HG03520 (cell line): Measurements from ENCODE around the gene GGA1.
"Not testable (repeated sequence)": the region's sequence is repeated elsewhere in the genome, so short reads cannot be mapped to it uniquely, and the experiment has no call there.

Experiments
- ATAC-seq: cut with Tn5 transposase; IDR thresholded peaks from one replicate; pipeline ENCODE4 v1.9.1; 2021; ENCODE audit warnings: mild to moderate bottlenecking, moderate library complexity; ENCODE audit not compliant: unreplicated experiment

Gene GGA1

DNA sequence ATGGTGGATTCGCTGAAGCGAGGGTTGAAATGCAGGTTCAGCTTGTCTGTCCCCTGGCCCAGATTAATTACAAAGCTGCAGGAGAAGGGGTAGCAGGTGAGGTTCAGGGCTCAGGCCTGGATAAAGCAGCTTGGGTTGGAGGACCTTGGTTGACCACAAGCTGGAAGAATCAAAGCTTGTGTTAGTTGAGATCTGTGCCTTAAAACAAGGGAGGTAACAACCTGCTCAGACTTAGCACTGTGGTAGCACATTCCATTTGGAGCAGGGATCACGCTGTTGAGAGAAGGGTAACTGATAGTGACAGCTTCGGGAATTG is 38.0 kb upstream of the GGA1 start:
- no peak for ATAC-seq

GRCh38 chr22:37571258-37571991 is 37.2 kb upstream of the GGA1 start:
- no peak for ATAC-seq

DNA sequence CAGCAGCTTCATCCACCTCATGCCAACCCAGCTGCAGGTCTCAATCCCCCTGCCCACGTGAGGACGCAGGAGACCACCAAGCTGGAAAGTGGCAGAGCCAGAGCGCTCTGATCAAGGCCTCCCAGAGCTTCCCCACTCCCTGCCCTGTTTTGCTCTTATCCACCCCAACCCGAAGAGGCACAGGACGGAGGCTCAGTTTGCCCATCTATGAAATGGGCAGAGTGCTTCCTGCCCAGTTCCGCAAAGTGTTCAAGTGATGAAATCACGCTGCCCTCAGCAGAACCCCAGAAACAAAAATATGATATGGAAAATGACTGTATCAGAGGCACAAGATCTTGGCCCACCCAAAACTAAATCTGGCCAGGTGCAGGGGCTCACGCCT is 36.7 kb upstream of the GGA1 start:
- no peak for ATAC-seq

DNA sequence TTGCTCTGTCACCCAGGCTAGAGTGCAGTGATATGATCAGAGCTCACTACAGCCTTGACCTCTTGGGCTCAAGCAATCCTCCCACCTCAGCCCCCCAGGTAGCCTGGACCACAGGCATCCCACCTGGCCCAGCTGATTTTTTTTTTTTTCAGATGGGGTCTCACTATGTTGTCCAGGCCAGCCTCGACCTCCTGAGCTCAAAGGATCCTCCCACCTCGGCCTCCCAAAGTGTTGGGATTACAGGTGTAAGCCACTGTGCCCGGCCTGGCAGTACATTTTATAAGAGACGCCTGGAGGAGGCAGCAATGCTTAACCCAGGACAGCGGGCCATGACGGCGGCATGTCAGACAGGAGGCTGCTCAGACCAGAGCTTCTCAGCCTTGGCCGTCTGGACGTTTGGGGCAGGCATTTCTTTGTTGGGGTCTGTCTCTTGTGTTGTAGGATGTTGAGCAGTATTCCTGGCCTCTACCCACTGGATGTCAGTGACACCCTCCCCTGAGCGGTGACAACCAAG is 33.1 kb upstream of the GGA1 start:
- no peak for ATAC-seq

DNA sequence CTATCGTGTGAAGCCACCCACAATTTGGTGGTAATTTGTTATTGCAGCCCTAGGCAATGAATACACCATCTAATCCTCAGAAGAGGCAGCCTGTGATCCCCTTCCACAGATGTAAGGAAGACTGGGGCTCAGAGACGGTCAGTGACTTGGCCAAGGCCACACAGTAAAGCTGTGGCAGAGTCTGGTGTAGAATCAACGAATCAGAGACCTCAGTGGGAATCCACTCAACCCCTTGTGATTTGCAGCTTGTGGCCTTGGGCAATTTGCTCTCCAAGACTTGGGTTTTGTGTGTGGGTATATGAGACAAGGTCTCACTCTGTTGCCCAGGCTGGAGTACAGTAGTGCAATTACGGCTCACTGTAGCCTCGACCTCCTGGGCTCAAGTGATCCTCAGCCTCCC is 30.6 kb upstream of the GGA1 start:
- ATAC-seq: no peak

GRCh38 chr22:37581504-37581903 is 27.1 kb upstream of the GGA1 start:
- ATAC-seq: no peak

DNA sequence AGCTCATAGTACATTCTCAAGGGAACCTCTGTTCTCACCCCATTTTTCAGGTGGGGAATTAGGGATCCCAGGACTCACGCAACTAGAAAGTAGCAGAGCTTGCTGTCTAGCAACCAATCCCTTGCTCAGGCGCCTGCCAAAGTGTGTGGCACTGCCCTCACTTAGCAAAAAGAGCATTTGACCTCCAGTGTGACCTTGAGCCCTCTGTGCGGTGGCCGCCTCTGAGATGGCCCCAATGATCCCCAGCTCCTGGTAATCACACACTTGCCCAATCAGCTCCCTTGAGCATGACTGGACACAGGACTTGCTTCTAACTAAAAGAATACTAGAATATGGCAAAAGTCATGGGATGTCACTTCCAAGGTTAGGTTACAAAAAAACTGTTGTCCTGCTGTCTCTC is 26.1 kb upstream of the GGA1 start:
- ATAC-seq: no peak

DNA sequence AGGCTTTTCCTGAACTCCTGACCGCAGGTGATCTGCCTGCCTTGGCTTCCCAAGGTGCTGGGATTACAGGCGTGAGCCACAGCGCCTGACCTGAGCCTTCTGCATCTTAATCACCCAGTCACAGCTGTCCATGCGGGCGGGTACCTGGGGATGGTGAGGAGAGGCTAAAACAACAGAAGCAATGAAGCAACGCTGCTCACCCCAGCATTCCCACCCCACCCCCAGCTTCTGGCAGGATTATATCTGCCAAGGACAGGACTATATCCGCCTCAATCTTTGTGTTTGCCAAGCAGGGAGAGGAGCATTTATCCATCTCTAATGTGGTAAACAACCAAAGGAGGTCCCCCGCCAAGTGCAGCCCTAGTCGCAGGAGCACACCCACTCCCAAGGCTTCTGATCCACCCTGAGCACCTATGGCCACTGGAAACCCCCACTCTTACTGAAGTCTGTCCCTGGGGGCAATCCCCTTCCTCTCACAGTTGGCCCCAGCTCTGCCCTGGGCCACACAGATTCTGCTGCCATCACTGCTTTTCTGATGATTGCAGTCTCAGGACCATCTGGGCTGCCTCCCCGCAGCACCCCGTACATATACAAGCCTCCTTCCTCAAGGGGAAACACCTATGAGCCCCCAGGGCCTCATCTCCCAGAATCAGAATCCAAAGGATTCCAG is 20.0 kb upstream of the GGA1 start:
- ATAC-seq: no peak

DNA sequence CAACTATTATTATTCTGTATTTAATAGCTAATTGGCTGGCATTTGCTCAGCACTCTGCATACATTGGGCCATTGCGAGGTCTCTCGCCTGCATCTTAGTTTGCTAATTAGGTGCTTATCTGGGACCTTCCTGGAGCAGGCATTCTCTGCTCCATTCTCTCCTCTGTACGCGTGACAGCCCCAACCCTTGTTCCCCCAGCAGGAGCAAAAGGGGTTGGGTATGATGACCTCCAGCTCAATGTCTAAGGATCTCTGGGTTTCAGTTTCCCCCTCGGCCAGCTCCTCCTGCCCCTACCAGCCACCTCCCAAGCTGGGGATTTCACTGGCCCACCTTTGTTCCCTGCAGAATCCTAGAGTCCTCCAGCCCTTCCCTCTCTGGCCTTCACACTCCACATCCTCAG is 19.0 kb upstream of the GGA1 start:
- no peak for ATAC-seq

- ATAC-seq: not testable (repeated sequence)
Observed at GRCh38 chr22:37591081-37591480, 17.6 kb upstream of the GGA1 start.

DNA sequence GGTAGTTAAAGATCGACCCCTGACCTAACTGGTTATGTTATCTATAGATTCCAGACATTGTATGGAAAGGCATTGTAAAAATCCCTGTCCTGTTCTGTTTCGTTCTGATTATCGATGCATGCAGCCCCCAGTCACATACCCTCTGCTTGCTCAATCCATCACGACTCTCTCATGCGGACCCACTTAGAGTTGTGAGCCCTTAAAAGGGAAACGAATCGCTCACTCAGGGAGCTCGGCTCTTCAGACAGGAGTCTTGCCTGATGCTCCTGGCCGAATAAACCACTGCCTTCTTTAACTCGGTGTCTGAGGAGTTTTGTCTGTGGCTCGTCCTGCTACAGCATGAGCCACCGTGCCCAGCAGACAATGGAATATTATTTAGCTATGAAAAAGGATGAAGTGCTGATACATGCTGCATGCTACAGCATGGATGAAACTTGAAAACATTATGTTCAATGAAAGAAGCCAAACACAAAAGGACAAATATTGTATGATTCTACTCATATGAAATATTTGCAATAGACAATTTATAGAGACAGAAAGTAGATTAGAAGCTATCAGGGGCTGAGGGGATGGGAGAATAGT is 16.7 kb upstream of the GGA1 start:
- no peak for ATAC-seq

DNA sequence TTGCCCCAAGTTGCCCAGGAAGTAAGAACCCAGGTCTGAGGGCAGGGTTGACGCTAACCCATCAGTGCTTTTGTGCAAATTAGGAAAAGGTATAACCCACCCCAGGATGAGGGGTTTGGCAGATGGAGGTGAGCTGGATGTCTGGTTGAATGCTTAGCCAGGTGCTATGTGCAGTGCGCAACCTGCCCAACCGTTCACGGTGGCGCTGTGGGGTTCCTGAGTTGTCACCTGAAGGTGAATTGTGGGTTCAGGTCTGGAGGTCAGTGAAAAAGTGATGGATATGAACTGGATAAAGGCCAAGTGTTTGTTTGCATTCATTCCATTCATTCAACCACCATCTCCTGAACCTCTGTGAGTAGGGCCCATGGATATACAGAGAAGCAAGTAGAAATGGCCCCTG is 14.4 kb upstream of the GGA1 start:
- ATAC-seq: no peak

DNA sequence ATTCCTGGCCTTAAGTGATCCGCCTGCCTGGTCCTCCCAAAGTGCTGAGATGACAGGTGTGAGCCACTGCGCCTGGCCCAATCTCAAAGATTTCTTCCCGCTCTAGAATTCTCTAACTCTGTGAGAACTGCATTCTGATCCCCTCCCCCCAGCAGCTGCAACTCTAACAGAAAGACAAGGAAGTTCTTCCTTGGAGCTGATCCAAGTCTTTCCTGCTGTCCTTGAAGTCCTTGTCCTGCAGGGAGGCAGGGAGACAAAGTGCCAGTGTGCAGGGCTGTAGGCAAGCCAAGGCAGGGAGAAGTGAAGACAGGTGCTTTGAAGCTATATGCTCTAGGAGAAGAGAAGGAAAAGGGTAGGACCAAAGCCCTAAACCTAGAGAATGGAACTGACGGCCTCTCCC is 9.5 kb upstream of the GGA1 start:
- ATAC-seq: no peak

DNA sequence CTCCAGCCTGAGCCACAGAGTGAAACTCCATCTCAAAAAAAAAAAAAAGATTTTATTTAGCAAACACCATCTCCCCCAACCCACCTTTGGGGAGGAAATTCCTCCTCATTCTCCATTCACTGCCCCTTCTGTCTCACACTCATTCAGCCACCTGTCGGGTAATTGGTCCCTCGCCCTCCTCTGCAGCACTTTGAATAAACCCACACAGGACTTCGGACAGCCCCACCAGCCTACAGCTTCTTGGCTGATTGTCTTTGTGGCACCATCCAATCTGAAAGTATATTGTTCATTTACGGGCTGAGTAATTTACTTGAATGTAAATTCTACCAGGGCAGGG is 7.5 kb upstream of the GGA1 start:
- no peak for ATAC-seq

DNA sequence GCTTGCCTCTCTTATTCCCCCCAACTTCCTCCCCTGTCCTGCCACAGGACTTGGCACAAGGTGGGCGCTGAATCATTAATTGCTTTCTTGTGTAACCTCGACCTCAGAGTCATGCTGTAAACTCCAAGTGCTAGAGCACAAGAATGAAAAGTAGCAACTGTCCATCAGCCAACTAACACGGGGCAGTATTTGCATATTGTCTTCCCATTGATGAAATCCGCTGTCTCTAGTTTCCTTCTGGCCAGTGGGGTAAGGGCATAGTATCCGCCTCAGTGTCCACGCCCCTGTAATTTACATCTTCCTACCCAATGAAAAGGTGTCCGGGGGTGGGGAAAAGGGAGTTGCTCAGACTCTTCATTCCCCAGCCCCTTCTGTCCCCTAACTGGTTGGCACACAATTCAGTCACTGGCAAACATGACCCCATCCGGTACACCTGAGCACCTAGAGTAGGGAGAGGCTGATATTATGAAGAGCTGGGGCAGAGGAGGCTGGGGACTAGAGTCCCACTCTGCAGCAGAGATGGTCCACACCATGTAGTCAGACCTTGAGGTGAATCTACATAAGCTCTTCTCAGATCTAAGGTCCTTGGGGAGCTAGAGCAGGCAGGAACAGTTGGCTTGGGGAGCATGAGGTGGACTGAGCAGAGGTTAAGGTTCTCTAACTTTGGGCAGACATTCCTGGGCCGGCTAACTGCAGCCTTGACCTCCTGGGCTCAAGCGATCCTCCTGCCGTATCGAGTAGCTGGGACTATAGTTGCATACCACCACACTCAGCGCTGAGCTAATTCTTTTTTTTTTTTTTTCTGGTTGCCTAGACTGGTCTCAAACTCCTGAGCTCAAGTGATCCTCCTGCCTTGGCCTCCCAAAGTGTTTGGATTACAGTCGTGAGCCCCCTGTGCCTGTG is 6.8 kb upstream of the GGA1 start:
- ATAC-seq: no peak

GRCh38 chr22:37602546-37603277 is 5.9 kb upstream of the GGA1 start:
- ATAC-seq: not testable (repeated sequence)

DNA sequence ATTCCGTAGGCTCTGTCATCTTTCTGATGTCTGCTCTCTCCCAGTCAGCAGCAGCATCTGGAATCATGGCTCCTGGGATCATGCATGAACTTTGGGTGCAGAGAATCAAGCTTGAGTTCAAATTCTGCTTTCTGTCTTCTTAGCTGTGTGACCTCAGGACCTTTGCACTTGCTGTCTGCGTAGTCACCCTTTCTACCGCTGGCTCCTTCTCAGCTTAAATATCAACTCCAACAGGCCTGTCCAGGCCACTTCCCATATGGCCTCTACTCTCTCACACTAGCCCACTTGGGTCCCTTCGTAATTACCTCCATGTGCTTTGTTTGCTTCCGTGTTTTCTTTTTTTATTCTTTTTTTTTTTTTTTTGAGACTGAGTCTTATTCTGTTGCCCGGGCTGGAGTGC is 4.6 kb upstream of the GGA1 start:
- ATAC-seq: no peak

DNA sequence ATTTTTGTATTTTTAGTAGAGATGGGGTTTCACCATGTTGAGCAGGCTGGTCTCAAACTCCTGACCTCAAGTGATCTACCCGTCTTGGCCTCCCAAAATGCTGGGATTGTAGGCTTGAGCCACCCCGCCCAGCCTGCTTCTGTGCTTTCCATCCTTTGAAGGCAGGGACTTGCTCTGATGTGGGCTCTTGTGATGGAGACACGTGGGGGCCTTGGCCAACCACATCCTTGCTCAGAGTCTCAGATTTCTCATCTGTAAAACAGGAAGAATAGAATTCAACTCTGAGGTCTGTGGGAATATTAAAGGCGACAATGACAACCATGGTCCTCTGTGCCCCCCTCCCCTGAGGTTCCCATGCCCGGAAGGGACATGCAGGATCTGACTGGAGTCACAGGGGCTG is 3.8 kb upstream of the GGA1 start:
- ATAC-seq: no peak

DNA sequence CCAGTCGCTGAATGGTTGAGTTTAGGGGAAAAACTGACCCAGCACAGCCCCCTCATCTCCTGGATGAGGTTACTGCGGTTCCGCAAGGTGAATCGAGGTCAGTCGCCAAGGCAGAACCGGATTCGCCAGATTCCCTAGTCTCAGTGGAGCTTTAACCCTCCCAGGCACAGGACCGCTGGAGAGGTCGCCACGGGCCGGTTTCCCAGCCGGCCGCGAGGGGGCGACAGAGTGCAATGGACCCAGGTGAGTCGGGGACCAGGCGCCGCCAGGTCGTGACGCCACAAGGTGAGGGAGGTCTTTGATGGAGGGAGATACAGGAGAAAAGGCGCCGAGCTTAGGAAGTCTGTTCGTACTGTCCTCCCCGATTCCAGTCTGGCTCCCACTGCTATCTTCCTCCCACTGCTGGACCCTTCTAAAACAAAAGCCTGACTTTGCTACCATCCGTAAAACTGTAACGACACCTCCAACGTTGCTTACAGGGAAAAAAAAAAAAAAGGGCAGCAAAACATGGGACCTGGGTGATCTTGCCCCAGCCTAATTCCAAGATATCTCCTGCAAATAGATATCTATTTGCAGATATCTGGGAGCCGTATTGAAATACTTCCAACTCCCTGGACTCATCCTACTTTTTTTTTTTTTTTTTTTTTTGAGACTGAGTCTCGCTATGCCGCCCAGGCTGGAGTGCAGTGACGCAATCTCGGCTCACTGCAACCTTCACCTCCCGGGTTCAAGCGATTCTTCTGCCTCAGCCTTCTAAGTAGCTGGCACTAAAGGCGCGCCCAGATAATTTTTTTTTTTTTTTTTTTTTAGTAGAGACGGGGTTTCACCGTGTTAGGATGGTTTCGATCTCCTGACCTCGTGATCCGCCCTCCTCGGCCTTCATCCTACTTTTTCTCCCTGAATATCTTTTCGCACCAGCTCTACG is 1.4 kb upstream of the GGA1 start:
- ATAC-seq: no peak
